Fibroblast of skin of abdomen (primary cell): ENCODE measurements around the gene BPIFB2.

Experiments used
- DNase-seq: peaks from one replicate; pipeline ENCODE4 v3.0.0-alpha.2; 2013

The BPIFB2 gene

DNA sequence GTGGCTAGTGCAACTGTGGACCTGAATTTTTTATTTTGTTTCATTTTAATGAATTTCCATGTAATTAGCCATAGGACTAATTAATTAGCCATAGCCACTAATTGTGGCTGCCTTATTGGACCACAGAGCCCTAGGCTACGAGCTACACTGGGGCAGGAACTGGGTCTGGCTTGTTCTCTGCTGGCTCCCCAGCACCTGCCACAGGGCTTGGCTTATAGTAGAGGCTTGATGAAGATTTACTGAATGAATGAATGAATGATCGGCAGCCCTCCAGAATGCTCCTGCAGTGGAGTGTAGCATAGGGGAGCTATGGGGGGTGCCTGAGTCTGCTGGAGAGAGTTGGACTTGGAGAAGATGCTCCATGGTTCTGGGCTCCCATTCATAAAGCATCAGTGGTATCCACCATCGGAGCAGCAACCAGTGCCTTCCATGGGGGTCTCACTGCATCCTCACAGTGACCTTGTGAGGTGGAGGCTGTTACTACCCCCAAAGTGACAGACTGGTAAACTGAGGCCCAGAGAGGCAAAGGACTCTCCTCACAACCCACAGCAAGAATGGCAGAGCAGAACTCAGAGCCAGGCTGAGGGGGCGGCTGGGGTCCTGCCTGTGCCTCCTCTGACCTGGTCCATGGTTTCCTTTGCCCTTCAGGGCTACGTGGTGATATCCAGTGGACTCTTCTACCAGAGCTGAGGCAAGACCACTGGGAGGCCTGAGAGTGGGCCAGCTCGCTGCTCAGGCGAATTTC, 15.4 kb downstream of the BPIFB2 start:
- DNase-seq, result no peak

DNA sequence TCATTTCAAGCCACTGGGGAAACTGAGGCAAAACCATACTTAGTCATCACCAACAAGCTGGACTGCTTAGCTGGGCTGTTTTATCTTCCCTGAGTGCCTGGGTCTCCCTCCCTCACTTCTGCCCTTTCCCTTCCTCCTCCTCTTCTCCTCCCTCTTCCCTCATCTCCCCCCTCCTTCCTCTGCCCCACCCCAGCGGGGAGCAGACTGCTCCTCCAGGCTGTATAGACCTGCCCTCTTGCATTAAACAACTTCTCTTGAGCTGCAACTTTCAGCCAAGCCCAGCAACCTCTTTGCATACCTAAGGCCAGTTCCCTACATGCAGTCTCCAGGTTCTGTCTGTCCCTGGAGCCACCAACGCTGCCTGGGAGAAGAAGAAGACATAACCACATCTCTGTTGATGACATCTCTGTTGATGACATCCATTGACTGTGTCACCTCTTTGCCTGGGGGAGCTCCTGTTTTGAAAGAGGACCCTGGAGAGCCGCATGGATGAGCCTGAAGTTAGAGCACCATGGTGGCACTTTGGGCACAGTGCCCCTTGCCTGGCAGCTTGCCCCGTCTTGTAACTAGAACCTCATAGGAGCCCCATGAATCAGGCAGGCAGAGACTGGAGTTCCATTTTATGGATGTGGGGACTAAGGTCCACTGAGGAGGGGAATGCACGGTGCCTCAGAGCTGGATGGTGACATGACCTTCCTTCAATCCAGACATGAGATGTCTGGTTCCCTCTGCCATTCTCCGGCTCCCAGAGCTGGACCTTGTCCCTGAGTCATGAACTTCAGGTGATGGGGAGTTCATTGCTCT, 16.1 kb downstream of the BPIFB2 start:
- DNase-seq, result no peak

DNA sequence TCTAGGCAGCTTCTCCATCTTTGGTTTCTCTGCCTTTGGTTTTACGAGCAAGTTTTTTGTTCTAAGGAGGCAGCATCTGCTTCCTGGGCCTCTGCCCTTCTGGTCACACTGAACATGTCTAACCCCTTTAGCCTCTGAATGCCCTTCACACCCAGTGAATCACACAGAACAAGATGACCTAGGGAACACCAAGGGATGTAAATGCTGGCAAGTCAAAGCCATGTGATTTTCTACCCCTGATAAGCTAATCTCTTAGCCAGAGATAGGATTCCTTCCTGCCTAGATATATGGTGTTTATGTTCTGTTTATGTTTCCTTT, 16.7 kb downstream of the BPIFB2 start:
- no peak for DNase-seq

DNA sequence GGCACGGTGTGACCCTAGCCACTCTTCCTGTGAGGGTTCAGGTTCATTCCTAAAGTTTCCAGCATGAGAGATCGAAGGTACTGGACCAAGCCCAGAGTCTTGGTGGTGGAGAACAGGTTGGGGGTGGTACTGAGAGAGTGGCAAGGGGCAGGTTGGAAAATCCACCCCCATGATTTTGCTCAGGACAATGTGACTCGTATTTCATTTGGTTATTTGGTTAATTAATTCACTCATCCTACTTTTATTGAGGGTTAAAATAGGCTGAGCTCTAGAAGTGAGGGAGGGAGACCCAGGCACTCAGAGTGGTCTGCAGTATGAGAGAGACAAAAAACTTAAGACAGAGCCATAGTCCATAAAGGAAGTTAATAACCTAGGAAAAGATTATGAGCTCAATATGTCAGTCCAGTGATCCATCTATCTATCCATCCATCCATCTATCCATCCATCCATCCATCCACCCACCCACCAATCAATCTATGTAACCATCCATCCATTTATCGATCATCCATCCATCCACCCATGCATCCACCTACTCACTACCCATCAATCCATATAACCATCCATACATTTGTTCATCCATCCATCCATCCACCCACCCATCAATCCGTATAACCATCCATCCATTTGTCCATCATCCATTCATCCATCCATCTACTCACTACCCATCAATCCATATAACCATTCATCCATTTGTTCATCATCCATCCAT, 17.3 kb downstream of the BPIFB2 start:
- no peak for DNase-seq

DNA sequence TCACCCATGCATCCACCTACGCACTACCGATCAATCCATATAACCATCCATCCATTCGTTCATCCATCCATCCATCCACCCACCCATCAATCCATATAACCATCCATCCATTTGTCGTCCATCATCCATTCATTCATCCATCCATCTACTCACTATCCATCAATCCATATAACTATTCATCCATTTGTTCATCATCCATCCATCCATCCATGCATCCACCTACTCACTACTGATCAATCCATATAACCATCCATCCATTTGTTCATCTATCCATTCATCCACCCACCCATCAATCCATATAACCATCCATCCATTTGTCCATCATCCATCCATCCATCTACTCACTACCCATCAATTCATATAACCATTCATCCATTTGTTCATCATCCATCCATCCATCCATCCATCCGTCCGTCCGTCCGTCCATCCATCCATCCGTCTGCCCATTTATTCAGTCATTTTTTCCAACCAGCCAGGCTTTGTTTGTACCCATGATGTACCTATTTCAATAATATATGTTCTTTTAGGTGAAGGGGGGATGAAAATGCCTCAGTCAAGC, 17.9 kb downstream of the BPIFB2 start:
- no peak for DNase-seq

DNA sequence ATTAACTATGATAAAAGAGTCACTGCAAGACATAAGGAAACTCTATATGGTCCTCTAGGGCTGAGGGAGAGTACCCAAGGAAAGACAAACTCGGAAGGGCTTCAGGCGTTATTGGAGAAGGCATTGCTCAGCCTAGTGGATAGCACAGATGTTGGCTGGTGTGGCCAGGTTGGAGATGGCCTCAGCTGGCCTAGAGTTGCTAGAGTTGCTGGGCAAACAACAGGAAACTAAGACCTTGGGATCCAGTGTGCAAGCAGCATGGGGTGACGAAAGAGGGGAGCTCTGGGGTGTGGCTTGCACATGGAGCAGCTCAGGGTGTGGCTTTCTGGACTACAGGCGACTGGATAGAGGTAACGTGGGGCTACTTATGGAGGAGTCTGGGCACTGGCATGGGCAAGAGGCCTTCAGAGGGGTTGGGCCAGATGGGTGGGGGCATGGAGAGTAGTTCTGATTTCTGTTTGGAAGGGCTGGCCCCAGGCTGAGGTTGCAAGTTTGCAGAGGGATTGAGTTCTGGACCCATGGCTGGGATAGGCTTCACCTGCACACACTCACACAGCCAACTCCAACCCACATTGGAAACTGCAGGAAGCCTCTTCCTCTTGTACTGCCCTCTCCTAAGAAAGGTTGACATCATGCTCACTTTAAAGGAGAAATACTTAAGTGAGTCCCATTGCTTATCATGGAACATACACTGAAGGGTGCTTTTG, 18.7 kb downstream of the BPIFB2 start:
- no peak for DNase-seq

DNA sequence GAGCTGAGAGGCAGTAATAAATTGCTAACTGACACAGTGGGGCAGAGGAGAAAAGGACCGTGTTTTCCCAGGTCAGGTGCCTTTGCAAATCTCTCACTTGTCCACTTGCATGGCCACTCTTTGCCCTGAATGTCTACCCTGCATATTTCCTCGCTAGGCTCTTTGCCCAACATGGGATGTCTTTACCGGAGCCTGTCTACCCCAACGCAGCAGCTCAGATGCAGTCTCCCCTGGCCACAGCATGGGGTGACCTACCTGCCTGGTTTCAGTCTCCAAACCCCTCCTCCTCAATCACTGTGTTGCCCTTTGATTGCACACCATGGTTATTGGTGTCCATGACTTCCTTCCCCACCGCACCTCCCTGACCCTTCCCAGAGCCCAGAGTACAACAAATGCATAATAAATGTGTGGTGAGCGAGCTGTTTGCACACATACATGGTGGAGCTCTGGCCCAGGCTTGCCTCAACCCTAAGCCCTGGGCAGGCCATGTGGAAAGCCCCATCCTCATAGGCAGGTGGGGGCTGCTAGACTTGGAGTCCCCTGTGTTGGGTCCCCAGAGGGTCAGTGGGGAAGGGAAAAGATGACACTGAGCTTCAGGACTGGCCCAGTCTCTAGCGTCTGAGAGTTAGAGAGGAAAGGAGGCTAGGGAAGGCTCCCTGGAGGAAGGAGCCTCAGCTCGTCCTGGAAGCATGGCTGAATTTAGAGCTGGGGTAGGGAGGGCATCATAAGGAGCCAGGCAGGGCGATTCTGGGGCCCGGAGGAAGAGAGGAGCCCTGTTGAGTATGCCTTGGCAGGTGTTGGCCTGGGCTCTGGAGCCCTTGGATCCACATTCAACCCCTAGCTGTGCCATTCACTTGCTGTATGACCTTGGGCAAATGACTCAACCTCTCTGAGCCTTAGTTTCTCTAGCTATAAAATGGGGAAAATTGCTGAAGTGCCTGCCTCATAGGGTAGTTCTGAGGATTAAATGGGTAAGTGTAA, 19.6 kb downstream of the BPIFB2 start:
- DNase-seq, result no peak

DNA sequence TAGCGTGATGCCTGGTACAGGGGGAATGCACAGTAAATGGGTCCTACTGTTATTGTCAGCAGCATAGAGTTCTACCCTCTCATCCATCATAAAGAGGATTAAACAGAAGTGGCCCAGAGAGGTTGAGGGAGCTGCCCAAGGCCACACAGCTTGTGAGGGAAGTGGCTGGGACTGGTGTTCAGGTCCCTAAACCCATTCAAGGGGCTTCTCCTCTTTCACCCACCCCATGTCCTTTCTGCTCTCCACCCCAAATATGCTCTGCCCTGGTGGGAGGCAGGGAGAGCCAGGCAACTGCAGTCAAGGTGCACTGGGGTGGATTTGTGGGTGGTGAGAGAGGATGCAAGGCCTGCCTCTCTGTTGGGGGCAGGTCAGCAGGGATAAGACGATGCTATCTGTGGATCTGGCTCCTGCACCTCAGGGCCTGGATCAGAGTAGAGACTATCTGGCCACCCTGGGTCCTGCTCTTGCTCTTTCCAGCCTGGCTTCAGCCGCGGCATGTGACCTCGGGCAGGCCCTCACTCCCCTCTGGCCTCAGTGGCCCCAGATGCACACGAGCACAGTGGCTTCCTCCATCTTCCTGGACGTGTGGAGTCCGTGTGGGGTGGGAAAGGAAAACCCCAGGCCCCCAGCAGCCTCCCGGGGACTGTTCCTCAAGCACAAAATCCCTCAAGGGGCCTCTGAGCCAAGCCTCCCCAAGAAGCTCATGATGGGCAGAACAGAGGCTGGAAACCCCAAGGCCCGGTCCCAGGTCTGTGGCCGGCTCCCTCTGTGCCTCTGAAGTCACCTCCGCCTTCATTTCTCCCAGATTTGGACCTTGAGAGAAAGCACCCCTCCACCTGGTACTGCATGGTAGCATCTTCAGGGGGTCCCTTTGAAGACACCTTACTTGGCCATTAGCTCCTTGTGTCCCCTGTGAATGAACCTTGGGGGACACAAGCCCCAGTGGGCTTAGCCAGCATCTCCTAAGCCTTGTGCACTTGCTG, 20.6 kb downstream of the BPIFB2 start:
- DNase-seq, result no peak

DNA sequence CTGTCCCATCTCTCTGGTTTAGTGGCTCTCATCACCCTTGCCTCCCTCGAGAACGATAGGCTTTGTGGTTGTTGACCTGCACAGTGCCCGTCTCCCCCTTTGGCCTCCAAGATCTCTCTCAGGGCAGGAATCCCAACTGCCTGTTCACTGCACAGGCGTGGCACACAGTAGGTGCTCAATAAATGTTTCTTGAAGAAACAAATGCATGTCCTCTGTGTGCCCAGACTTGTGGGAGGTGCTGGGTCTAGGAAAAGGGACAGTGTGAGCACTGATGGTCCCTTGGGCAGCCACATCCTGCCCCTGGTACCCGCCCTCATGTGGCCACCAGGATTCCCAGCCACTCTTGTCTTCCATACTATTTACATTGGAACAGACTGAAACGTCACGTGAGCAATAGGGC, 21.4 kb downstream of the BPIFB2 start:
- no peak for DNase-seq

DNA sequence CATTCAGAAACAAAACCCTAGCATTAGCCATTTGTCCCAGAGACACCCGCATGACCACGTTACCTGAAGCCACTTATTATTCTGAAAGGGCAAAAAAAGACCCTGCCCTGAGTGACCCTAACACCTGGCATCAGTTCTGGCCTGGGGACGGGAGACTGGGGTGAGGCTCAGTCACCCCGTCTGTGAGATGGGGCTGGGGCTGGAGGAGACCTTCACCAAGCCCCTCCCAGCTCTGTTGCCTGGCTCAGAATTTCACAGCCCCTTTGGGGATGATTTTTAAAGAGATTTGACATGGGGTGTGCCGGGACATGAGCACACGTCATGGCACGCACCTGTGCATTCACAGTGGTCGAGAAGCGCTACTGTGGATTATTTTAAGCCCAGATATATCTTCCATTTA, 22.6 kb downstream of the BPIFB2 start:
- no peak for DNase-seq

DNA sequence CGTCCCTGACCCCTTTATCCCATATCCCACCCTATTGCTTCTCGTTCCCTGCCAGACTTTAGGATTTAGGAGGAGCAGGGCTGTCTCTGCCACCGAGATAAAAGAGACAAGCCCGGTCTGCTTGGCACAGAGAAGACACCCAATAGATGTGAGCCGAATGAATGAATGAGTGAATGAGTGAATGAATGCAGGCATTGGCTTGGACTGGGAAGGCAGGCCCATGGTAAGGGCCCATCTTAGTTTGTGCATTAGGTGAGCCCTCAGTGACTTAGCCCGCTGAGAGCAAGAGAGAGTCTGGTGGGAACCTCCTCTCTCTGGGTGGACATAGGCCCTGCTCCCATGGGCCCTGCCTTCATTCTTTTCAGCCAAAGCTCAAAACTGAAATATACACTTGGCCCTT, 23.1 kb downstream of the BPIFB2 start:
- no peak for DNase-seq

DNA sequence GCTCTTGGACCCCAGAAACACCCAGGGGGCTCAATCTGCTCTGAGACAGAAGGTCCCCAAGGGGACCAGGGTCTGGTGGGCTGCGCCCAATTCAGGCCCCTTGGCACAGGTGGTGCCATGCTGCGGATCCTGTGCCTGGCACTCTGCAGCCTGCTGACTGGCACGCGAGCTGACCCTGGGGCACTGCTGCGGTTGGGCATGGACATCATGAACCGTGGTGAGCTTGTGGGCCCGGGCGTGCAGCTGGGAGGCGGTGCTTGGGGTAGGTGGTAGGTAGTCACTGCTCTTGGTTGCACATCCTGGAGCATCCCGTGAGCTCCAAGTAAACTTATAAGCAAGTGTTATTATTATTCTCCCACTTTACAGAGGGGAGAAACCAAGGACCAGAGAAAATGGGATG, 24.0 kb downstream of the BPIFB2 start, which contains the start of gene BPIFB6:
Gene BPIFB6 (plus strand): TSS at position 118 of the 400 bp plus-strand sequence. CDS start 0 bp downstream, at position 118.
- no peak for DNase-seq

DNA sequence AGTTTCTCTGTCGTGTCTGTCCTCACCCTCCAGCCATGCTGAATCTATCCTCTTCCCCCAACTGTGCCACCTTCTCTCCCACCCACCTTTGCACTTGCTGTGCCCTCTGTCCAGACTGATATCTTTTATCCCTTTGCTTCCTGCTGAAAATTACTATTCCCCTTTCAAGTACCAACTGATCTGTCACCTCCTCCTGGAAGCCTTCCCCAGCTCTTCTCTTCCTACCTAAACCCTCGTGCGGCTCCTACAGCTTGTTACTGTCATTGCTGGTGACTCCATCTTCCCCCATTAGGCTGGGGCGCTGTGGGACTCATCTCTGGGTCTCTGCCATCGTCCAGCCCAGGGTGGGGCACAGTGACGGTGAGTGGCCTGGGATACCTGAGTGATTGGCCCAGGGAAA, 25.1 kb downstream of the BPIFB2 start:
- no peak for DNase-seq

DNA sequence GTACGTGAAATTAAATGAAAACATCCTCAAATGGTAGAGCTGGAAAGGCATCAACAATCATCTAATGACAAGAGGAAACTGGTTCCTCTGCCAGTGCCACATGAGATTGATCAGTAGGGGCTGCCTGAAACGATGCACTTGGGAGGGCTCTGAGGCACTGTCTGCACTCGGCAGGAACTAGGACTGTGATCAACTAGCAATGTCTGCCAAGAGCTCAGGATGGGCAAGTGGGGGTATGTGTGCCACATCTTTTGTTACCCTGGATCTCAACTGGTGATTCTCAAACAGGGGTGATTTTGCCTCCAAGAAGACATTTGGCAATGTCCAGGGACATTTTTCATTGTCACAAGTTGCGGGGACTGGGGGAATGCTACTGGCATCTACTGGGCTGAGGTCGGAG, 25.9 kb downstream of the BPIFB2 start:
- DNase-seq, result no peak

DNA sequence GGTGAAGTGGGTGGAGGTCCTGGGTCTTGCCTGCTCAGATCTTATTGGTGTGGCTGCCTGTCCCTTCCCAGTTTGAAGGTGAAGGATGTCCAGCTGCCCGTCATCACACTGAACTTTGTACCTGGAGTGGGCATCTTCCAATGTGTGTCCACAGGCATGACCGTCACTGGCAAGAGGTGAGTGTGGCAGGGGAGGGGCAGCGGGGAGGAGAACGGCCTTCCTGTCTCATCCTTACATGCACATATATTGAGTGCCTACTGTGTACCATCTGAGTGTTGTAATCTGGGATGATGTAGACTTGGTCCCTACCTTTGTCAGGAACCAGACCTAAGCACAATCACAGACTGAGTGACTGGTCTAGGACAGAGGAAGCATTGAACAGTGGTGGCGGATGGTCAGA, 26.6 kb downstream of the BPIFB2 start:
- DNase-seq, result no peak

DNA sequence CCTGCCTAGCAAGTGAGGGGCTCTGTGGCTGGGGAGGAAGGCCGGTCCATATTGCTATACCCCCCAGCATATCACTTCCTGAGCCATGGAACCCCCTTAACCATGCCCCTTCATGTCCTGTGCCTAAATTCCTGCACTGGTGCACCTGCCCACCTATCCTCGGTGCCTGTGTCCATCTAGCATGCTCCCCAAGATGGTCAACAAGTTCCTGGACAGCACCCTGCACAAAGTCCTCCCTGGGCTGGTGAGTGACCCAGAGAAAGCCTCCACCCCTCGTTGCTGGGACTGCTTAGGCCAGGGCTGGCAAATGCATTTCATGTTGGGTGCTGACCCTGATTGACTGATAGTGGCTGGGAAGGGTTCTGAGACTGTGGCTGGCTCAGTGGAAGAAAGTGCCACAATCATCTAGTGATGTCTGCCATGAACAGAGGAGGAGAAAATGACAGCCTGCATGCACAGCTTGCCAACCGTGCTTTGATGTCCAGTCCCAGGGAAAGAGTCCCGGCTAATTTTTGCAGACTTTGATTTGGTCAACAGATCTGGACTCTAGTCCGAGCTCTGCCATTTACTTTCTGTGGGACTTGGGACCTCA, 27.5 kb downstream of the BPIFB2 start:
- DNase-seq, result no peak

DNA sequence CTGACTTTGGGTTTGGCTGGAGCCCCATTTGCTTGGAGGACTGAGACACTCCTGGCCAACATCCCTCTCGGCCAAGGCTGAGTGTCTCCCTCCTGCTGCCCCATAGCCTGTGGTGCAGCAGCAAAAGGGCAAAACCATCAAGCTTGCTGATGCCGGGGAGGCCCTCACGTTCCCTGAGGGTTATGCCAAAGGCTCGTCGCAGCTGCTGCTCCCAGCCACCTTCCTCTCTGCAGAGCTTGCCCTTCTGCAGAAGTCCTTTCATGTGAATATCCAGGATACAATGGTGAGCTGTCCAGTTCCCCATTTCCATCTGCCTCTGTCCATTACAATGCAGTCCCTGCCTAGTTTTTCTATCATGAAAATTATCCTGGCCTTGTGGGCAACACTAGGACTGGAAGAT, 30.0 kb downstream of the BPIFB2 start:
- DNase-seq, result no peak

DNA sequence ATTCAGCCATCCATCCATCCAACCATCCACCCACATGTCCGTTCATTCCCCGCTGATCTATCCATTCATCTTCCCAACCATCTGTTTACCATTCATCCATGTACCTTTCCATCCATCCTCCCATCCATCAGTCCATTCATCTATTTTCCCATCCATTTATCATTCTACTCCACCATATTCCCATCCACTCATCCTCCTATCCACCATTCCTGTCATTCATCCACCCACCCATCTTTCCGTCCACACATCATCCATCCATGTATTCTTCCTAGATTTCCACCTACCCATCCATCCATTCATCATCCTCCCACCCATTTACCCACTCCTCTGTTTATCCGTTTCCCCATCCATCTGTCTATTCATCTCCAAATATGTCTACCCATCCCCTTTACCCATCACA, 30.7 kb downstream of the BPIFB2 start:
- DNase-seq, result no peak

DNA sequence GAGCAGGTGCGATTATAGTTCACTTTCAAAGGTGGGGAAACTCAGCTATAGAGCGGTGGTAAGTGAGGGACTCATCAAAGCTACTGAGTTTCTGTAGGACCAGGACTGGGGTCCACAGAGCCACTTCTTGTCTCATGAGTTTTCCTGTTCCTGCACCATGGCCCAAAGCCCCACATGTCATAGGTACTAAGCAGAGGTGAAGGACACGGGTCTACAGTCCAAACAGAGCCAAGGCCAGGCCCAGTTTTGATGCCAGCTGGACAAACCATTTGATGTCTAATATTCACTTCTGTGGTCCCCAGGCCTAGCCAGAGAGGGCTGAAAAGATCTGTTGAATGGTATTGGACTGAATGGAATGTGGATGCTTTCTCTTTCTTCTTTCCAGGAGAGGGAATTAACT, 34.9 kb downstream of the BPIFB2 start:
- DNase-seq, result no peak
